Fibroblast of villous mesenchyme (primary cell): ENCODE data around the gene ATRNL1. TPM values are rescaled to one million over a fixed set of nuclear protein-coding genes. Genes with fewer than 3 reads are reported as not detected.

ENCODE experiments used
- DNase-seq: peaks from one replicate; pipeline ENCODE4 v3.0.0-alpha.2; 2010; ENCODE audit warnings: low read depth
- H3K4me3 ChIP-seq: 2 replicates; pipeline ENCODE4 v1.5.1; 2011; ENCODE audit warnings: low read depth, mild to moderate bottlenecking, low read length
- total RNA-seq: library from RNA; depleted of rRNA; stranded (reverse); fragments of >200 nt; gene quantifications from 2 replicates; pipeline ENCODE4 v1.2.3, GENCODE V29; 2012
- TF ChIP-seq, protein P1 (sequence below): IDR thresholded peaks from 2 replicates; pipeline ENCODE4 v1.5.1; 2012; ENCODE audit warnings: low read depth, mild to moderate bottlenecking, low read length; ENCODE audit not compliant: insufficient read depth

The ATRNL1 gene
- total RNA-seq, 1 donor = 13.0 TPM

GRCh38 chr10:115971921-115972320 lies 878.8 kb downstream of the ATRNL1 start:
- no peak for DNase-seq
- no peak overlapping the region for H3K4me3 ChIP-seq
- TF ChIP-seq, protein P1, sequence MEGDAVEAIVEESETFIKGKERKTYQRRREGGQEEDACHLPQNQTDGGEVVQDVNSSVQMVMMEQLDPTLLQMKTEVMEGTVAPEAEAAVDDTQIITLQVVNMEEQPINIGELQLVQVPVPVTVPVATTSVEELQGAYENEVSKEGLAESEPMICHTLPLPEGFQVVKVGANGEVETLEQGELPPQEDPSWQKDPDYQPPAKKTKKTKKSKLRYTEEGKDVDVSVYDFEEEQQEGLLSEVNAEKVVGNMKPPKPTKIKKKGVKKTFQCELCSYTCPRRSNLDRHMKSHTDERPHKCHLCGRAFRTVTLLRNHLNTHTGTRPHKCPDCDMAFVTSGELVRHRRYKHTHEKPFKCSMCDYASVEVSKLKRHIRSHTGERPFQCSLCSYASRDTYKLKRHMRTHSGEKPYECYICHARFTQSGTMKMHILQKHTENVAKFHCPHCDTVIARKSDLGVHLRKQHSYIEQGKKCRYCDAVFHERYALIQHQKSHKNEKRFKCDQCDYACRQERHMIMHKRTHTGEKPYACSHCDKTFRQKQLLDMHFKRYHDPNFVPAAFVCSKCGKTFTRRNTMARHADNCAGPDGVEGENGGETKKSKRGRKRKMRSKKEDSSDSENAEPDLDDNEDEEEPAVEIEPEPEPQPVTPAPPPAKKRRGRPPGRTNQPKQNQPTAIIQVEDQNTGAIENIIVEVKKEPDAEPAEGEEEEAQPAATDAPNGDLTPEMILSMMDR = no peak

- TF ChIP-seq, protein P1 = no peak
- no peak for DNase-seq
- no peak overlapping the region for H3K4me3 ChIP-seq
These were observed 879.3 kb downstream of the ATRNL1 start for GRCh38 chr10:115972426-115972825.

DNA sequence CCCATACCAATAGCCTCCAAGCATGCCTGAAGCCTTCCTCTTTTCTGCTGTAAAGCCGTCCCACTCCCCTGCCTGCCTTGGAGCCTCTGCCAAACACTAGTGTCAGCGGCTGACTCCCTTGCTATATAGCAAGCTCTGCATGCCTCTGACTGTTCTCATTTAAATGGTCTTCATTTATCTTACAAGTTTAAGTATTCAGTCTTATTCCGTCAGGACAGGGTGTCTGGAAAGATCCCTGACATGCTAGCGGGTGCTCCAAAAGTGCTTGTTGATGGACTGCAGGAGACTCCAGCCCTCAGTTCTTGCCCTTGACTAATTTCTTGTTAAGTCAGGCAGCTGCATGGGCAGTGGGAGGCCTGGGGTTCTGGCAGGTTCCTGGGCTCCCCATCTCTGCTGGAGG lies 881.2 kb downstream of the ATRNL1 start:
- no peak overlapping the region for H3K4me3 ChIP-seq
- TF ChIP-seq, protein P1 = no peak
- no peak for DNase-seq

DNA sequence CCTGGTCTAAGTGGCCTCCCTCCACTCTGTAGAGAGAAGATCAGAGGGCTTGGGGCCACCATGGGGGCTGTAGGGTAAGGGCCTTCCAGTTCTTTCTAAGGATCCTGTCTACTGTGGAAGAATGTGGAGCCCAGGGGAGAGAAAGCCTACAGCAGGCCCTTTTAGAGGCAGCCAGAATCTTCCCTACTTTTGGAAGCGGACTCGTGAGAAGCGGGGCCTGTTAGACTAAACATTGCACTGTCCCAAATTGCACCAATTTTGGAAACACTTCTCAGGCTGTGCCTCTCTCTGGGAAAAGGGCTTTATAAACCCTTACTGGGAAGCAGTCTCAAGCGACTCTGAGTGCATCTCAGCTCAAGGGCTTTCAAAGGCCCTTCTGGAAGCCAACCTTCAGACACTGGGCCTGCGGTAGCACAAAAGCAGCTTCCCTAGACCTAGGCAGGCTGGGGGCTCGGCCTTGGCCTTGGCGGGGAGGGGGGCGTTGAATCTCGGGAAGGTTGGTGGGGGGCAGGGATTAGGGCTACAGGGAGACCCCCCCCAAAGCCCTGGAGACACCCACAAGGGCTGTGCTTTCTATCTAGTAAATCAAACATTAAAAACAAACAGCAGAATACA lies 881.8 kb downstream of the ATRNL1 start:
- no peak for DNase-seq
- TF ChIP-seq, protein P1 = no peak
- H3K4me3 ChIP-seq = no peak overlapping the region

- TF ChIP-seq, protein P1 = no peak
- no peak overlapping the region for H3K4me3 ChIP-seq
- no peak for DNase-seq
These were observed 882.3 kb downstream of the ATRNL1 start for GRCh38 chr10:115975506-115975905.

DNA sequence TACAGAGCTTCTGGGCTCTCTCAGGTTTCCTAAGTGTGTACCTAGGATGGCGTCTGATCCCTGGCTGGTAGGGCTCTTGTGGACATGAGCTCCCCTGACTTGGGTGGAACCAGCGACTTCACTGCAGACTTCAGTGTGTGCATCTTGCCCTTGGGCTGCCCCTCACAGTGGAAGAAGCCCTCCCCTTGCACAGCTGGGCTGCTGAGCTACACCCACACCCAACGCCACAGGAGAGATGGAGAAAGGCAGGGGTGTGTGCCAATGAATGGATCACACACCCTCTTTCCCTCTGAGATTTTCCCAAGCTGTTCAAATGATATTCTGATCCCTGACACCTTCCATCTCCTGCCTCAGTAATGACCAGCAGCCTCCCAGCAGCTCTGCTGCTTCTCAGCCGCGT lies 883.2 kb downstream of the ATRNL1 start:
- no peak overlapping the region for H3K4me3 ChIP-seq
- DNase-seq = no peak
- TF ChIP-seq, protein P1 = no peak

DNA sequence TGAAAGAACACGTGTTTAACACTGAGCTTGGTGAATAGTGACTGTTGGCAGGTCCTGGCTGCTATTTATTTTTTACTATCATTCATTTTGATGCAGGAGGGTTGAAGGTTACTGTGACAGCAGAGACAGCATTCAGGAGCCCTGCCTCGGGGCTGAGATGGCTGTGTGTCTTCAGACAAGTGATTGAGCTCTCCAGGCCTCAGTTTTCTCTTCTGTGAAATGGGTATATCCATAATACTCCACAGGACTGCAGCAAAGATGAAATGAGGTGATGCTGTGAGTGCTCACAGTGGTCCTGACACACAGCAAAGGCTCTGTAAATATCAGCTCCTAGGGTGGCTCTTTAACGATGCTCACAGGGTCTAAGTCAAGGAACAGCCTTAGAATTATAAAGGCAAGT lies 884.7 kb downstream of the ATRNL1 start:
- TF ChIP-seq, protein P1 = no peak
- H3K4me3 ChIP-seq = no peak overlapping the region
- no peak for DNase-seq
